ENCODE measurements around the gene ASIC4.

The ASIC4 gene

GRCh38 chr2:219538956-219539788, 24.9 kb downstream of the ASIC4 start:
- TF ChIP-seq, protein P1, sequence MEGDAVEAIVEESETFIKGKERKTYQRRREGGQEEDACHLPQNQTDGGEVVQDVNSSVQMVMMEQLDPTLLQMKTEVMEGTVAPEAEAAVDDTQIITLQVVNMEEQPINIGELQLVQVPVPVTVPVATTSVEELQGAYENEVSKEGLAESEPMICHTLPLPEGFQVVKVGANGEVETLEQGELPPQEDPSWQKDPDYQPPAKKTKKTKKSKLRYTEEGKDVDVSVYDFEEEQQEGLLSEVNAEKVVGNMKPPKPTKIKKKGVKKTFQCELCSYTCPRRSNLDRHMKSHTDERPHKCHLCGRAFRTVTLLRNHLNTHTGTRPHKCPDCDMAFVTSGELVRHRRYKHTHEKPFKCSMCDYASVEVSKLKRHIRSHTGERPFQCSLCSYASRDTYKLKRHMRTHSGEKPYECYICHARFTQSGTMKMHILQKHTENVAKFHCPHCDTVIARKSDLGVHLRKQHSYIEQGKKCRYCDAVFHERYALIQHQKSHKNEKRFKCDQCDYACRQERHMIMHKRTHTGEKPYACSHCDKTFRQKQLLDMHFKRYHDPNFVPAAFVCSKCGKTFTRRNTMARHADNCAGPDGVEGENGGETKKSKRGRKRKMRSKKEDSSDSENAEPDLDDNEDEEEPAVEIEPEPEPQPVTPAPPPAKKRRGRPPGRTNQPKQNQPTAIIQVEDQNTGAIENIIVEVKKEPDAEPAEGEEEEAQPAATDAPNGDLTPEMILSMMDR (IDR thresholded peaks at IDR 0.05; ENCODE audit: borderline replicate concordance, control extremely low read depth, extremely low read depth, insufficient read depth, missing control alignments): no peak
- in situ Hi-C loops (cut with MboI; ENCODE audit: low sequenced_read_pairs, unreplicated experiment): loop anchor here (10.0 kb wide), 1 partner anchor 156 kb away; no protein-coding TSS in a partner anchor
- no peak for DNase-seq (ENCODE audit: low spot score)

- in situ Hi-C loops (cut with MboI; ENCODE audit: low sequenced_read_pairs, unreplicated experiment): loop anchor here (10.0 kb wide), 1 partner anchor 155 kb away; no protein-coding TSS in a partner anchor
- TF ChIP-seq, protein P1 (IDR thresholded peaks at IDR 0.05; ENCODE audit: borderline replicate concordance, control extremely low read depth, extremely low read depth, insufficient read depth, missing control alignments): no peak
Observed at GRCh38 chr2:219539926-219540678, 25.8 kb downstream of the ASIC4 start.

GRCh38 chr2:219540784-219541504, 26.7 kb downstream of the ASIC4 start:
- TF ChIP-seq, protein P1 (IDR thresholded peaks at IDR 0.05; ENCODE audit: borderline replicate concordance, control extremely low read depth, extremely low read depth, insufficient read depth, missing control alignments): no peak
- DNase-seq (ENCODE audit: low spot score): no peak
- in situ Hi-C loops (cut with MboI; ENCODE audit: low sequenced_read_pairs, unreplicated experiment): no loop called here

More at GRCh38 chr2:219539926-219540678, 25.8 kb downstream of the ASIC4 start:
- DNase-seq (ENCODE audit: low spot score): no peak

GRCh38 chr2:219541611-219542180, 27.4 kb downstream of the ASIC4 start:
- DNase-seq (ENCODE audit: low spot score): peak; percentile 92
- in situ Hi-C loops (cut with MboI; ENCODE audit: low sequenced_read_pairs, unreplicated experiment): no loop called here
- TF ChIP-seq, protein P1 (IDR thresholded peaks at IDR 0.05; ENCODE audit: borderline replicate concordance, control extremely low read depth, extremely low read depth, insufficient read depth, missing control alignments): peak; percentile 94

- TF ChIP-seq, protein P1 (IDR thresholded peaks at IDR 0.05; ENCODE audit: borderline replicate concordance, control extremely low read depth, extremely low read depth, insufficient read depth, missing control alignments): peak; percentile 26
- DNase-seq (ENCODE audit: low spot score): no peak
- in situ Hi-C loops (cut with MboI; ENCODE audit: low sequenced_read_pairs, unreplicated experiment): no loop called here
Observed at GRCh38 chr2:219542931-219543595, 28.8 kb downstream of the ASIC4 start.
